Lung (tissue), 12 donors: Measurements from ENCODE around the gene ARHGAP35. TPM values are rescaled to one million over a fixed set of nuclear protein-coding genes. Genes with fewer than 3 reads are reported as not detected.
A peak's percentile ranks its signal among the peaks of the same experiment; 100 is the strongest.
"Not testable (repeated sequence)": the region's sequence is repeated elsewhere in the genome, so short reads cannot be mapped to it uniquely, and the experiment has no call there.

Experiments
- ATAC-seq: fragments of 200-7000 bp; cut with Tn5 transposase; one replicate; pipeline ENCODE4 v1.9.1; 2020; ENCODE audit warnings: moderate number of reproducible peaks; ENCODE audit not compliant: insufficient read depth, low FRiP score
- DNase-seq, 3 donors: peaks; one replicate each; pipeline ENCODE4 v3.0.0-alpha.2; 2013 to 2017
- H3K27ac ChIP-seq, 2 donors: one replicate each; pipeline ENCODE4 v1.5.1; 2013; ENCODE audit warnings: mild to moderate bottlenecking in 2 of 2, moderate library complexity in 2 of 2, control low read depth in 1 of 2, inconsistent platforms in 1 of 2, low read depth in 1 of 2, low read length in 1 of 2
- H3K27me3 ChIP-seq, 3 donors: one replicate each; pipeline ENCODE4 v1.5.1; 2013; ENCODE audit warnings: low read length in 2 of 3; ENCODE audit not compliant: control insufficient read depth in 3 of 3, insufficient read depth in 3 of 3
- H3K36me3 ChIP-seq, 4 donors: one replicate each; pipeline ENCODE4 v1.5.1; 2013; ENCODE audit warnings: low read length in 4 of 4, mild to moderate bottlenecking in 1 of 4, moderate library complexity in 1 of 4; ENCODE audit not compliant: control insufficient read depth in 4 of 4, insufficient read depth in 4 of 4
- H3K4me1 ChIP-seq, 5 donors: one replicate each; pipeline ENCODE4 v1.5.1; 2013; ENCODE audit warnings: low read length in 5 of 5, mild to moderate bottlenecking in 2 of 5, moderate library complexity in 1 of 5; ENCODE audit not compliant: control insufficient read depth in 5 of 5, insufficient read depth in 5 of 5
- H3K4me3 ChIP-seq: one replicate; pipeline ENCODE4 v1.5.1; 2013; ENCODE audit warnings: mild to moderate bottlenecking, control low read depth, moderate library complexity
- H3K9ac ChIP-seq, 2 donors: one replicate each; pipeline ENCODE4 v1.5.1; 2013; ENCODE audit warnings: low read length in 2 of 2, control low read depth in 1 of 2; ENCODE audit not compliant: insufficient read depth in 1 of 2
- H3K9me3 ChIP-seq, 4 donors: one replicate each; pipeline ENCODE4 v1.5.1; 2013; ENCODE audit warnings: low read length in 3 of 4, mild to moderate bottlenecking in 1 of 4, moderate library complexity in 1 of 4; ENCODE audit not compliant: control insufficient read depth in 4 of 4, insufficient read depth in 3 of 4
- CTCF ChIP-seq: IDR thresholded peaks from 2 replicates; pipeline ENCODE4 v1.5.1; 2012; ENCODE audit warnings: mild to moderate bottlenecking; ENCODE audit errors: control extremely low read depth, extremely low read depth
- WGBS, 2 donors: extraction: QIAGEN DNeasy Blood & Tissue Kit; methylation state at CpG; one replicate each; pipeline ENCODE4 v1.1.7; 2013; 5-methylcytosine and 5-hydroxymethylcytosine counted together
- polyA plus RNA-seq, 2 donors: library from polyadenylated mRNA; stranded (reverse); fragments of 200-250 nt; gene quantifications; one replicate each; pipeline ENCODE4 v1.2.1, GENCODE V29; 2013
- total RNA-seq, 2 donors: library from RNA; depleted of rRNA in 1 of 2; stranded (reverse); fragments of >200 nt in 1 of 2; gene quantifications; one replicate each; pipeline ENCODE4 v1.2.1, GENCODE V29; 2014 to 2021
- donor health status: control.
- donor health status: control.
- donor health status: Bipolar disorder and iron deficiency.
- donor health status: healthy.
- donor health status: DM: yes; HTN: yes; CAD: no.

The ARHGAP35 gene
- total and polyA plus RNA-seq, 4 donors, result 12.2 to 53.5 (median 36.5) TPM

- DNase-seq (no peak), ATAC-seq (no peak)
- H3K9me3 ChIP-seq, result no peaks in the 10 kb centered on the region
- 79% methylated on average over 18 of the region's 18 CpGs for WGBS, 2 donors
- peaks cover 0 to 12% (median 3%) of the 10 kb centered on the region in 5 donors for H3K4me1 ChIP-seq
- no peaks in the 10 kb centered on the region for H3K27me3 ChIP-seq
- no peak overlapping the region for H3K4me3 ChIP-seq
- H3K36me3 ChIP-seq, result no peaks in the 10 kb centered on the region
- H3K9ac ChIP-seq, result no peak overlapping the region
- H3K27ac ChIP-seq, result no peak overlapping the region
- no peak for TF ChIP-seq CTCF
These were observed 44.8 kb upstream of the ARHGAP35 start for GRCh38 chr19:46815833-46816627.

GRCh38 chr19:46818812-46819211, 42.0 kb upstream of the ARHGAP35 start:
- no peak overlapping the region for H3K4me3 ChIP-seq
- no peaks in the 10 kb centered on the region for H3K9me3 ChIP-seq
- H3K4me1 ChIP-seq, result peaks cover 0 to 8% (median 1%) of the 10 kb centered on the region in 5 donors
- no peaks in the 10 kb centered on the region for H3K27me3 ChIP-seq
- ATAC-seq (no peak), DNase-seq (no peak)
- no peak for TF ChIP-seq CTCF
- no peak overlapping the region for H3K27ac ChIP-seq
- H3K36me3 ChIP-seq, result no peaks in the 10 kb centered on the region
- WGBS, 2 donors, result 92 to 96% methylated on average over 2 of the region's 2 CpGs
- no peak overlapping the region for H3K9ac ChIP-seq

GRCh38 chr19:46821512-46822409, 39.0 kb upstream of the ARHGAP35 start:
- Histone ChIP-seq H3K9me3 (no peaks in the 10 kb centered on the region), H3K27ac (peak overlapping the region in 1 of 2 donors; percentile 35), H3K27me3 (no peaks in the 10 kb centered on the region), H3K4me3 (no peak overlapping the region), H3K4me1 (peaks cover 0 to 7% (median 0%) of the 10 kb centered on the region in 5 donors), H3K36me3 (no peaks in the 10 kb centered on the region), H3K9ac (no peak overlapping the region)
- ATAC-seq (no peak), DNase-seq (no peak)
- no peak for TF ChIP-seq CTCF
- 47 to 55% methylated on average over 18 of the region's 18 CpGs for WGBS, 2 donors

GRCh38 chr19:46822410-46822787, 38.4 kb upstream of the ARHGAP35 start:
- H3K9me3 ChIP-seq, H3K9ac ChIP-seq, DNase-seq, H3K27me3 ChIP-seq, H3K4me3 ChIP-seq, ATAC-seq, H3K4me1 ChIP-seq, H3K36me3 ChIP-seq: not testable (repeated sequence)
- H3K27ac ChIP-seq, result peak overlapping the region in 1 of 2 donors; percentile 35
- 74 to 89% methylated on average over 4 of the region's 4 CpGs for WGBS, 2 donors
